Gastroesophageal sphincter (tissue), 3 donors: ENCODE data around the gene CILP.

Experiments
- EP300 ChIP-seq: sonication (generic); formaldehyde crosslinking; IDR thresholded peaks from one replicate; pipeline ENCODE4 v1.6.1; 2017; ENCODE audit warnings: antibody characterized with exemption, mild to moderate bottlenecking
- POLR2A ChIP-seq, 2 donors: fragments of 450-650 bp; IDR thresholded peaks; one replicate each; pipeline ENCODE4 v1.6.1; 2017; ENCODE audit warnings: antibody characterized with exemption in 2 of 2, mild to moderate bottlenecking in 2 of 2, moderate library complexity in 1 of 2
- POLR2AphosphoS5 ChIP-seq: sonication (generic); formaldehyde crosslinking; IDR thresholded peaks from one replicate; pipeline ENCODE4 v1.6.1; 2017; ENCODE audit warnings: antibody characterized with exemption
- TF ChIP-seq, protein P1 (sequence below), 4 experiments: fragments of 200-600 bp in 2 of 4; fragments of 450-650 bp in 2 of 4; sonication (generic) in 1 of 4; IDR thresholded peaks; one replicate each; pipeline ENCODE4 v1.5.1; 2017 to 2019; ENCODE audit warnings: antibody characterized with exemption in 4 of 4, mild to moderate bottlenecking in 2 of 4, moderate library complexity in 2 of 4

DNA sequence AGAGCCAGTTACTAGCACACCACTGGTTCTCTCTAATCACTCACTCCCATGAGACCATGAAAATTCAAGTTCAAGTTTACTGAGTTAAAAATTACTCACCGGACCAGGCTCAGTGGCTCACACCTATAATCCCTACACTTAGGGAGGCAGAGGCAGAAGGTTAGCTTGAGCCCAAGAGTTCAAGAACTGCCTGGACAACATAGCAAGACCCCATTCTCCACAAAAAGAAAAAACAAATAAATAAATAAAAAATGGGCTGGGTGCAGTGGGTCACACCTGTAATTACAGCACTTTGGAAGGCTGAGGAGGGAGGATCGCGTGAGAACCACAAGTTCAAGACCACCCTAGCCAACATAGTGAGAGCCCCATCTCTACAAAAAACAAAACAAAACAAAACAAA lies 21.2 kb upstream of the CILP start:
- TF ChIP-seq, protein P1, sequence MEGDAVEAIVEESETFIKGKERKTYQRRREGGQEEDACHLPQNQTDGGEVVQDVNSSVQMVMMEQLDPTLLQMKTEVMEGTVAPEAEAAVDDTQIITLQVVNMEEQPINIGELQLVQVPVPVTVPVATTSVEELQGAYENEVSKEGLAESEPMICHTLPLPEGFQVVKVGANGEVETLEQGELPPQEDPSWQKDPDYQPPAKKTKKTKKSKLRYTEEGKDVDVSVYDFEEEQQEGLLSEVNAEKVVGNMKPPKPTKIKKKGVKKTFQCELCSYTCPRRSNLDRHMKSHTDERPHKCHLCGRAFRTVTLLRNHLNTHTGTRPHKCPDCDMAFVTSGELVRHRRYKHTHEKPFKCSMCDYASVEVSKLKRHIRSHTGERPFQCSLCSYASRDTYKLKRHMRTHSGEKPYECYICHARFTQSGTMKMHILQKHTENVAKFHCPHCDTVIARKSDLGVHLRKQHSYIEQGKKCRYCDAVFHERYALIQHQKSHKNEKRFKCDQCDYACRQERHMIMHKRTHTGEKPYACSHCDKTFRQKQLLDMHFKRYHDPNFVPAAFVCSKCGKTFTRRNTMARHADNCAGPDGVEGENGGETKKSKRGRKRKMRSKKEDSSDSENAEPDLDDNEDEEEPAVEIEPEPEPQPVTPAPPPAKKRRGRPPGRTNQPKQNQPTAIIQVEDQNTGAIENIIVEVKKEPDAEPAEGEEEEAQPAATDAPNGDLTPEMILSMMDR (IDR thresholded peaks at IDR 0.05), result no peak
- TF ChIP-seq POLR2A (IDR thresholded peaks at IDR 0.05) (no peak), EP300 (no peak), POLR2AphosphoS5 (no peak)
